ENCODE data around the gene IMPACT.

DNA sequence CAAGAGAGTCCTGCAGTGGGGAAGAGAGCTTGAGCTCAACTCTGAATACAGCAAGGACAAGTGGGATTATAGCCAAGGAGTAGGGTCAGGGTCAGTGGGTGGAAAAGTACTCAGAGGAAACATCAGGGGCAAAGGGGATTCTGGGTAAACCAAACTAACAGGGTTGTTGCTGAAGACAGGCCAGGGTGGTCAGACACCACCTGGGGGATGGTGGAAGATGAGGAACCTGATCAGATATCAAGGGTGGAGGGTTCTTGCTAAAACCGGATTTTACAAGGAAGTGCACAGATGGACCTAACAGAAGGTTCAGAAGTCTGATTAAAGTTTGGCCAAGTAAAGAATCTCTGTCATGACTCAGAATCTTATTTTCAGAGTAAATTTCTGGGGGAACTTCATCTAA, 45.3 kb upstream of the IMPACT start:
- TF ChIP-seq YY1 (IDR thresholded peaks at IDR 0.05; ENCODE audit: insufficient read depth, insufficient read length) (no peak), SUZ12 (IDR thresholded peaks at IDR 0.05; ENCODE audit: extremely low read depth, insufficient read depth, insufficient read length) (no peak)
